ENCODE measurements around the gene GJD3. TPM values are rescaled to one million over a fixed set of nuclear protein-coding genes. Genes with fewer than 3 reads are reported as not detected.

Gene GJD3
- total and polyA plus RNA-seq, 2 donors (not counting 1 experiment from before 2014, with no cell fraction given) = not detected

GRCh38 chr17:40329839-40330794 lies 34.4 kb downstream of the GJD3 start:
- H3K36me3 ChIP-seq (replicated peaks in 1 of 2; ENCODE audit: control extremely low read depth in 1 of 2, control insufficient read depth in 1 of 2, extremely low read depth in 1 of 2, insufficient read depth in 2 of 2, low read length in 1 of 2) = peaks cover 0 to 29% of the 10 kb centered on the region in 2 experiments
- H3K4me2 ChIP-seq (replicated peaks; ENCODE audit: low read depth, low read length, poor library complexity, severe bottlenecking) = peak overlapping the region; percentile 76
- H3K4me3 Mint-ChIP-seq = peak overlapping the region; percentile 24
- intact Hi-C loops (cut with micrococcal nuclease) = loop anchor here (1.0 kb wide), 1 partner anchor 11 kb away; no protein-coding TSS in a partner anchor
- peak overlapping the region; percentile 68 to 71 for H3K27ac ChIP-seq (ENCODE audit: low read length in 2 of 2)
- ATAC-seq (ENCODE audit: low read depth) = peak; percentile 4
- H3K79me2 ChIP-seq (ENCODE audit: control insufficient read depth, insufficient read depth, low read length) = peaks cover 99% of the 10 kb centered on the region
- POLR2A ChIA-PET = interaction anchor here (0.6 to 1.4 kb wide), 4 partner anchors 11 to 222 kb away, joined by 3 to 9 read pairs (median 4); no protein-coding TSS in a partner anchor
- CTCF ChIA-PET = interaction anchor here (1.1 to 12.7 kb wide), 6 partner anchors 12 to 26 kb away, joined by 3 to 119 read pairs (median 15); no protein-coding TSS in a partner anchor
- H4K20me1 ChIP-seq (ENCODE audit: control insufficient read depth, insufficient read depth, low read length, poor library complexity, severe bottlenecking) = peaks cover 32% of the 10 kb centered on the region
- WGBS (ENCODE audit: insufficient coverage) = 15% methylated on average over 7 of the region's 11 CpGs
- no peak overlapping the region for H2AFZ ChIP-seq (ENCODE audit: insufficient read depth, low read depth, low read length, poor library complexity, severe bottlenecking)
- H3K9me3 Mint-ChIP-seq (ENCODE audit: insufficient read depth) = no peaks in the 10 kb centered on the region
- H3K4me3 ChIP-seq (ENCODE audit: control extremely low read depth in 1 of 5, extremely low read depth in 1 of 5, insufficient read depth in 1 of 5, low read depth in 2 of 5, low read length in 4 of 5) = peak overlapping the region in 4 of 5 experiments; percentile 4 to 12 (median 9)
- peak; percentile 78 for DNase-seq
- H3K27ac Mint-ChIP-seq = peak overlapping the region; percentile 72
- no peaks in the 10 kb centered on the region for H3K27me3 ChIP-seq (replicated peaks in 1 of 4; ENCODE audit: control extremely low read depth in 1 of 4, control insufficient read depth in 3 of 4, insufficient read depth in 4 of 4, low read length in 3 of 4)
- H3K27me3 Mint-ChIP-seq = no peaks in the 10 kb centered on the region
- H3K9ac ChIP-seq (ENCODE audit: low read length) = peak overlapping the region; percentile 14
- H3K9me3 ChIP-seq (ENCODE audit: control extremely low read depth in 1 of 3, control insufficient read depth in 2 of 3, insufficient read depth in 1 of 3, low read length in 2 of 3) = no peaks in the 10 kb centered on the region
- H3K4me1 Mint-ChIP-seq = peaks cover 86% of the 10 kb centered on the region
- peaks cover 85 to 95% of the 10 kb centered on the region in 2 donors for H3K4me1 ChIP-seq (ENCODE audit: control insufficient read depth in 2 of 2, insufficient read depth in 2 of 2, low read length in 2 of 2)
- TF ChIP-seq CTCF (IDR thresholded peaks at IDR 0.05) = no peak
- no peak for TF ChIP-seq EZH2 (IDR thresholded peaks at IDR 0.05; ENCODE audit: borderline replicate concordance, insufficient read depth, low read depth, low read length, poor library complexity, severe bottlenecking)

Measured in B cell (primary cell).